NCI-H2196 treated with DMSO at 0.1 percent for 48 hours (cell line): Measurements from ENCODE around the gene DNAJB5.
A peak's percentile ranks its signal among the peaks of the same experiment; 100 is the strongest.
"Not testable (repeated sequence)": the region's sequence is repeated elsewhere in the genome, so short reads cannot be mapped to it uniquely, and the experiment has no call there.

Source experiments
- DNase-seq: peaks from one replicate; lab custom pipeline; 2025; ENCODE audit not compliant: unreplicated experiment; lab: John Stamatoyannopoulos, UW

The DNAJB5 gene

GRCh38 chr9:34989003-34989945 lies at the start of gene DNAJB5:
TSS of gene DNAJB5 (plus strand) at chr9:34989745. CDS start at chr9:34990631, 886 bp downstream.
- DNase-seq: peak; percentile 98

GRCh38 chr9:34939989-34940388 lies 49.6 kb upstream of the DNAJB5 start:
- not testable (repeated sequence) for DNase-seq

DNA sequence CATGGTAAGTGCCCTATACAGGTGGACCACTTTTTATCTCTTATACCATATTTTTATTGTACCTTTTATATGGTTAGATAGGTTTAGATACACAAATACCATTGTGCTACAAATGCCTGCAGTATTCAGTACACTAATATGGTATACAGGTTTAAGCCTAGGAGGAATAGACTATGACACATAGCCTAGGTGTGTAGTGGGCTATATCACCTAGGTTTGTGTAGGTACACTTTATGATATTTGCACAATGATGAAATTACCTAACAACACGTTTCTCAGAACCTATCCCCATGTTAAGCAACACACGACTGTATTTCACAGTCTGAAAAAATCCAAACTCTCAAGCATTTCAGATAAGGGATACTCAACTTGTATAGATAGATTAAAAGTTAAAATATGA lies 41.1 kb upstream of the DNAJB5 start:
- no peak for DNase-seq

- no peak for DNase-seq
Measured at GRCh38 chr9:34954225-34954624, 35.3 kb upstream of the DNAJB5 start.

DNA sequence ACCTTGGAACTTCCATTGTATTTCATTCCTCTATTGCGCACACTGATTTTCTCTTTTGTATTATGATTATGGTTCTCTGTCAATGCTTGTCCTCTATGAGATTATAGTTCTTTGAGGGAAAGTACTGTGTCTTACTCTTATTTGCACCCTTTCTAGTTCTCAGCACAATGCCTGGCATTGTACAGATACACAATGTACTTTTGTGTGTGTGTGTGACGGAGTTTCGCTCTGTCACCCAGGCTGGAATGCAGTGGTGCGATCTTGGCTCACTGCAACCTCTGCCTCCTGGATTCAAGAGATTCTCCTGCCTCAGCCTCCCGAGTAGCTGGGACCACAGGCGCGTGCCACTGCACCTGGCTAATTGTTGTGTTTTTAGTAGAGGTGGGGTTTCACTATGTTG lies 33.5 kb upstream of the DNAJB5 start:
- DNase-seq: not testable (repeated sequence)

- DNase-seq: no peak
Measured at GRCh38 chr9:34956648-34957047, 32.9 kb upstream of the DNAJB5 start.

DNA sequence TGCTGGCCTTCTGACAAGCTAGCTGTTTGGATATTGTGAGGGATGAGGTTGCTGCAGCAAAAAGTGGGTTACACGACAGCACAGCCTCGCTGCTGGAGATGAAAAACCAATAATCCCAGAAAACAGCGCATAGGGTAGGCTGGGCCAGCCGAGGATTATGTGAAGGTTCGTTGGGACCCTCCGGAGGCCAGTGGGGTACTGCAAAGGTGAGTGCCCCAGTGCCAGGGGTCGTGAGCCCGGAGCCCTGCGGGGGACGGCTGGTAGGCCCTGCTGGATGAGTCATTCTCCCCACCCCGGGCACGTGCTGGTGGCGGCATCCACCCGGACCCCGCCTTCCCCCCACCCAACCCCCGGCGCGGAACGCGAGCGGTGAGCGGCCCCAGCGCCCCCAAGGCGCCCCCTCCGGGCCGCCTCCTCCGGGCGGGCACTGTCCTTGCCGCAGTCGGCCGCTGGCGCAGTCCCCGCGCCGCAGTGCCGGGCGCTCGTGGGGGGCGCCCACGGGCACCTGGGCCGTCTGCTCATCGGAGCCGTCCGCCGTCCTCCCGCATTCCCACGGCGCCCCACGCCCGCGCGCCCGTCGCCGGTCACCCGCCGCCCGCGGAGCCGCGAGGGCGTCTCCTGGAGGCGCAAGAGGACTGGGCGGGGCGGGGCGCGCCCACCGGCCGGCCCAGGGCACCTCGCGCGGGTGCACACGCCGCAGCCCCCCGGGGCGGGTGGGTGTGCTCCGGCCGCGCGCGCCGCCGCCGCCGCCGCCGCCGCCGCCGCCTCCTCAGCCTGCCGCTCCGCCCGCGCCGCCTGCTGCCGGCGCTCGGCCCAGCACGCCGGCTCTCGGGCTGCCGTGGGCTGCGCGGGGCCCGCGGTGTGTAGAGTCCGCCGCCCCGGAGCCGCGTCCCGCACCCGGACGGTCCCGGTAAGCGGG lies 31.8 kb upstream of the DNAJB5 start, which contains the start of gene PHF24:
PHF24 (plus strand) TSS at position 794 of the 919 bp plus-strand sequence. CDS start 13,014 bp downstream, outside the sequence.
- no peak for DNase-seq

DNA sequence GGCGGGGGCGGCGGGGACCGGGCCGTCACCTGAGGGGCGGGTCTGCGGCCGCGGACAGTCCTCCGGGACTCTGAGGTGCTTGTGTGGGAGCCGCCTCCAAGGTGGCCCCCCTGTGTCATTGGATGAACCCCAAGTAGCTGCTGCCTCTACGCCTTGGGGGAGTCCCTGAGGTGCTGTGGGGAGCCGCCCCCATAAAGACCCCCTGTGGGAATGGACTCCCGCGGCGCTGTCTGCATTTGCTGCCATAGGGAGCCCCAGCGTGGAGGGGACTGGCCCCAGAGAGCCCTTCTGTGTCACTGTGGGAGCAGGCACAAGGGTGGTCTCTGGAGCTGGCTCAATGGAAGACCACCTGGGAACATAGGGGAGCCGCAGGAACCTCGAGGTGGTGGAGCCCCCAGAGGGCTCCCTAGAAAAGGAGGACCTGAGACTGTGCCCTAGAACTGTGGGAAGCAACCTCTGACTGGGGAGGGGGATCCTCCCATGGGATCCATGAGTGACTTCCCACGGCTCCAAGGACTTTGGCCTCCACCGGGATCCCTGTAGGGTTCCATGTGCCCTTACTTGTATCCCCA lies 31.0 kb upstream of the DNAJB5 start:
- no peak for DNase-seq

DNA sequence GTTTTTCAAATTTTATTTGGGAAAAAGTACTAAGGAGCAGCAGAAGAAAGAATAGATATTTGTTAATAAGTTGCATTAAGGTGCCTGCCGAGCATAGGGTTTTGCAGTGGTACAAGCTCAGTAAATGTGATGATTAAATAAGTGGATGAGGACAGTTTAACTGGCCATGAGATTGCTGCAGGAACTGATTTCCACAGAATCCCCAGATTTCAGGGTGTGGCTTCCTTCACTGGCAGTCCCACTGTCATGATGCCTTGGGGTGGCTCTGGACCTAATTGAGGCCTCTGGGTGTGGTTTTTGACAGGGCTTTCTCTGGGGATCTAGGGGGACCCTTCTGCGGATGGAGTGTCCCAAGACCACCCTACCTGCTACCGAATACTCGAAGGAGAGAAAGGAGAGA lies 30.1 kb upstream of the DNAJB5 start:
- DNase-seq: no peak

DNA sequence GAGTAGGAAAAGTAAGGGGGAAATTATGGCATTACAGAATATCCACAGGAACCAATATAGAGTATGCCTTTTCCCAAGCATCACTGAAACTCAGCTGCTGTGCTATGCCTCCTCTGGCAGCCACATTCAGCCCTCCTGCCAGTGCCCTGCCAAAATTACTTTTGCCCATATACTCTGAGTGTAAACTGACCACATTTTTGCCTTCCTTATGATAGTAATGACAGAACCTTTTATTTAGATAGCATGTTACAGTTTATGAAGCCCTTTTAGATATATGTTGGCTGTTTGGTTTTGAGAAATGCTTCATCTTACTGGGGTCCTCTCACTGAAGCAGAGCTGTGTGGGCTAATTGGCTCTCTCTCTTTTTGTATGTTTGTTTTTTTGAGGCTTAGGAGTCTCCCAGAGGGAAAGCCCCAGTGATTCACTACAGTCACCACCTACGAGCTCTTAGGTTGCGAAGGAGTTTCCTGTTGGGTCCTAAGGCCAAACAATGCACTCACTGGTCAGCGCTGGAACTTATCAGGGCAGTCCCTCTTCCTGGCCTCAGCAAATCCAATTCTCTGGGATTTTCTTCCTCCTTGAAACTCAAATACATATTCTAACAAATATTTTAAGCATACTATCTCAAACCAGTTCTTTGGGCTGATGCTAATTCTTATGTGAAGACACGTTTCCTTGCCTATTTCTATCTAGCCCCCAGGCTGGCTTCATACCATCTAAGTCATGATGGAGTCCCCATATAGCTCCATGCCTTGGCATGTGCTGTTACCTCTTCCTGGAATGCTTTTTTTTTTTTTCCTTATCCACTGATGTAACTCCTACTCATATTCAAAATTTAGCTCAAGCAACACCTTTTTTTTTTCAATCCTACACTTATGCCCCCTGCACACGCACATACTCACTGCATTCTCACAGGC lies 27.7 kb upstream of the DNAJB5 start:
- no peak for DNase-seq

GRCh38 chr9:34962546-34962945 lies 27.0 kb upstream of the DNAJB5 start:
- no peak for DNase-seq

GRCh38 chr9:34963552-34963951 lies 26.0 kb upstream of the DNAJB5 start:
- no peak for DNase-seq

- no peak for DNase-seq
Measured at GRCh38 chr9:34964458-34964857, 25.1 kb upstream of the DNAJB5 start.

- DNase-seq: no peak
Measured at GRCh38 chr9:34971146-34971811, 18.3 kb upstream of the DNAJB5 start.

DNA sequence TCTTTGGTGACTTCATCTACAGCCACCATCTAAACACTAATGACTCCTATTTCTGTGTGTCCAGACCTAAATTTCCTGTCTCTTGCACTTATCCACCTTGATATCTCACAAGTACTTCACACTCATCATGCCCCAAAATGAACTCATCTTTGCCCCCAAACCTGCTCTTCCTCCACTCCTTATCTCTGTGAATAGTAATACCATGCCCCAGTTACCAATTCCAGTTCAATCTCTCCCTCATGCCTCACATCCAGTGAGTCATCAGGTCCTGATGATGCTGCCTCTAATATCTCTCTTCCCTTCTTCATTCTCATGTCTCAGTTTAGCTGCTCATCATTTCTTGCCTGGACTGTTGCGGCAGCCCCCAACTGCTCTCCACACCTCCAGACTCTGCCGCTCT lies 14.9 kb upstream of the DNAJB5 start:
- DNase-seq: no peak

DNA sequence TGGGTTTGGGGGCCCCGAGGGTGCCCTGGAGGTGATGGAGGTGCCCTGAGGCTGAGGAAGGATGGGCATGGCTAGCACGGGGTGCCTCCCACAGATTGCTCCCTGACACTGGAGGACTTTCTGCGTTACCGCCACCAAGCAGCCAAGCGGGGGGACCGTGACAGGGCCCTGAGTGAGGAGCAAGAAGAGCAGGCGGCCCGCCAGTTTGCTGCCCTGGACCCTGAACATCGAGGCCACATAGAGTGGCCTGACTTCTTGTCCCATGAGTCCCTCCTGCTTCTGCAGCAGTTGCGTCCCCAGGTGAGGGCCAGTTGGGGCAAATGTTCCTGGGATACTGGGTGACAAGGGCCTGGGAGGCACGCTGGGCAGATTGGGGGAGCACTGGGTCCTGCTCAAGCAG lies 13.1 kb upstream of the DNAJB5 start:
- DNase-seq: no peak

DNA sequence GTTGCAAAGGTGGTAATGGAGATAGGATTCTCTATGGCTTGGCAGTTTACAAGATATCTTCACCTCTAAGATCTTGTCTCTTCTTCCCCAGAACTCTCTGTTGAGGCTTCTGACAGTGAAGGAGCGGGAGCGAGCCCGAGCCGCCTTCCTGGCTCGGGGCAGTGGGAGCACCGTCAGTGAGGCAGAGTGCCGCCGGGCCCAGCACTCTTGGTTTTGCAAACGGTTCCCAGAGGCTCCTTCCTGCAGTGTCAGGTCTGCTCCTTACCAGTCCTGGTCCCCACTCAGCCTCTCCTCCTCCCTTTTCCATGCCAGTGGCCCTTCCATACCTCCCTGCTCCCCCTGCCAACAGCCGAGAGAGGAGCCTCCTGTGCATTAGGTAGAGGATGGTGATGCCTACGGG lies 12.6 kb upstream of the DNAJB5 start:
- no peak for DNase-seq

- DNase-seq: no peak
Measured at GRCh38 chr9:34980181-34980761, 9.3 kb upstream of the DNAJB5 start.

GRCh38 chr9:34982361-34982760 lies 7.2 kb upstream of the DNAJB5 start:
- DNase-seq: no peak
